GM19468 (cell line): ENCODE results near the gene RBFA.
"Not testable (repeated sequence)": the region's sequence is repeated elsewhere in the genome, so short reads cannot be mapped to it uniquely, and the experiment has no call there.

Experiments
- ATAC-seq: cut with Tn5 transposase; IDR thresholded peaks from one replicate; pipeline ENCODE4 v1.9.1; 2021; ENCODE audit warnings: mild to moderate bottlenecking, moderate library complexity, moderate number of reproducible peaks; ENCODE audit not compliant: unreplicated experiment; ENCODE audit errors: extremely low read depth

RBFA gene

GRCh38 chr18:80034068-80034851, at the start of gene RBFA:
RBFA (plus strand) TSS chr18:80034434; CDS start chr18:80034496, 62 bp downstream.
- peak; percentile 59 for ATAC-seq

DNA sequence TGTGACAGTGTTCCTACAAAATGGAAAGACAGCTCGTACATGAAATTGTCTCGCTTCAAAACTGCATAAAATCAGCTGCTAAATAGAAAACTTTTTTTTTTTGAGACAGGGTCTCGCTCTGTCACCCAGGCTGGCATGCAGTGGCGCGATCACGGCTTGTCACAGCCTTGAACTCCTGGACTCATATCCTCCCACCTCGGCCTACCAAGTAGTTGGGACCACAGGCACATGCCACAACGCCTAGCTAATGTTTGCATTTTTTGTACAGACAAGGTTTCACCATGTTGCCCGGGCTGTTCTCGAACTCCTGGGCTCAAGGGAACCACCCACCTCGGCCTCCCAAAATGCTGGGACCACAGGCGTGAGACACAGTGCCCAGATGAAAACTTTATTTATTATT, 49.1 kb upstream of the RBFA start:
- ATAC-seq = no peak

DNA sequence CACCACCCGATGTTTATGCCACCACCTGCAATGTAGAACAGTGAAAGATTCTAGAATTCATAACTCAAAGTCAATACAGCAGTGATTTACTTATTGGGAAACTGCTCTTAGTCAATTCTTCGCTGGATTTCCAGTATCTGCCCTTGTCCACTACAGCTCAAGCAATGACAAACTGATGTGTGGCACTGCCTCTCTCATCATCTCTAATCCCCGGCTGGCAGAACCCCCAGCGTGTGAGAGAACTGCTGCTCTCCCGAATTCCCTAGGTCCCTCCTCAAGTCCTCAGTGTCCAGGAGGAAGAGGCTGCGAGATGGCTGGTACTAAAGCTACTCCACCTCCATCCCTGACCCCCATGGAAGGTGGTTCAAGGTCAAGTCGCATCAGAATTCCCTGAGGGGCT, 47.5 kb upstream of the RBFA start:
- no peak for ATAC-seq

- no peak for ATAC-seq
These were observed 46.7 kb upstream of the RBFA start for GRCh38 chr18:79987566-79987965.

- peak; percentile 13 for ATAC-seq
These were observed 46.2 kb upstream of the RBFA start for GRCh38 chr18:79988071-79988450.

GRCh38 chr18:79988451-79989194, 45.6 kb upstream of the RBFA start, which contains the start of gene TXNL4A:
TXNL4A (minus strand) TSS chr18:79988563; CDS start chr18:79988392, 171 bp downstream.
- peak; percentile 98 for ATAC-seq

DNA sequence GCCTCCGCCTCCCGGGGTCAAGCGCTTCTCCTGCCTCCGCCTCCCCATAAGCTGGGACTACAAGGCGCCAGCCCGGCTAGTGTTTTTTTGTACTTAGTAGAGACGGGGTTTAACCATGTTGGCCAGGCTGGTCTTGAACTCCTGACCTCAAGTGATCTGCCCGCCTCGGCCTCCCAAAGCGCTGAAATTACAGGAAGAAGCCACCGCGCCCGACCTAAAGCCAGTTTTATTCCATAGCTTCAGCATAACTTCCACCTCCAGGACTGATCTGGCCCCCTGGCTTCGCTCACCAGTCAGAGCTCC, 45.1 kb upstream of the RBFA start:
- no peak for ATAC-seq

GRCh38 chr18:79991494-79991893, 42.7 kb upstream of the RBFA start:
- no peak for ATAC-seq

DNA sequence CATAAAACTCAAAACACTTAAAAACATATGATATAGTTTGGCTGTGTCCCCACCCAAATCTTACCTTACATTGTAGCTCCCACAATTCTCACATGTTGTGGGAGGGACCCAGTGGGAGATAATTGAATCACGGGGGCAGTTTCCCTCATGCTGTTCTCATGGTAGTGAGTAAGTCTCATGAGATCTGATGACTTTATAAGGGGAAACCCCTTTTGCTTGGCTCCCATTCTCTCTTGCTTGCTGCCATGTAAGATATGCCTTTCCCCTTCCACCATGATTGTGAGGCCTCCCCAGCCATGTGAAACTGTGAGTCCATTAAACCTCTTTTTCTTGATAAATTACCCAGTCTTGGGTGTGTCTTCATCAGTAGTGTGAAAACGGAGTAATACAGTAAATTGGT, 34.5 kb upstream of the RBFA start:
- not testable (repeated sequence) for ATAC-seq

- ATAC-seq = no peak
These were observed 33.4 kb upstream of the RBFA start for GRCh38 chr18:80000877-80001276.

- ATAC-seq = no peak
These were observed 31.8 kb upstream of the RBFA start for GRCh38 chr18:80002468-80002867.

DNA sequence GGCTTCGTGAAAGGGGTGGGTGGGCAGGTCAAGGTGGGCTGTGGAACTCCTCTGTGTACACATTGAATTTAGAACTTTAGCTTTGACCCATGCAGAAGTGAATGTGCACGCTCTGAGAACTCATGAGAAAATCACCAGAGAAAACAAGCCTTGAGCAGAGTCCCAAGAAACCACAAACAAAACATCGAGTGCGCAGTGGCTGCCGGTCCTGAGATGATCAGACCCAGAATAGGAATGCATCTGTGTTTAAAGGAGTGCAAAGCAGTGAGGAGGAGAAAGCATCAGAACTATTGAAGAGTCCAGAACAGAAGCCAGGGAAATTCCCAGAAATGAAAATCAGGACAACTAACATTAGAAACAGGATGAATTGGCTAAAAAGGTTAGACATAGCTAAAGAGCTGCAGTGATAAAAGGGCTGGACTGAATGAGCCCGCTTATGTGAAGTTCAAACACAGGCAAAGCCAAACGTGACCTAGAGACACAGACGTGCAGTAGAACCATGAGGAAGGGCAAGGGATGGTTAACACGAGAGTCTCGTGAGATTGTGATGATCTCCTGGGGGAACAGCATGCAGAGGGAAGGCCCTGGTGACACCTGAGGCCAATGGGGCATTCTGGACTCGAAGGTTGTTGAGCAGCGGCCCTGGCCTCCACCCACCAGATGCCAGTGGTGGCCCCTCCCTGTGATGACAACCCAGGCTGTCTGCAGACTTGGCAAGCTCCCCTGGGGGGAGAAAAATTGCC, 29.5 kb upstream of the RBFA start:
- no peak for ATAC-seq

DNA sequence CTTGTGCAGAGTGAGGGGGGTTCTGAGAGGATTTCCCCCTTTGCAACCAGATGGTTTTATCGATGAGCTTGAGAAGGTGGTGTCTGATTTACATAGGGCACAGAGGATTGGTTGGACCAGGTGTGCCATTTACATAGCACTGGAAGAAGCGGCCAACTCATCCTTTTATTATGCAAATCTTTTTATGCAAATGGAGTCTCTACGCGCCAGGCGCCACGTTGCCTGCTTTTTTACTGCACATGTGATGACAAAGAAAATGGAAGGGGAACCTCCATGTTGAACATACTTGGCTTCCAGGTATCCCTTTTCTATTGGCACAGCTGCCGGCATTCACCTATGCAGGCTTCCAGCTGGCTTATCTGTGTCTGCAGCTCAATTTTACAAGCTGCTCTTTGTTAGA, 27.5 kb upstream of the RBFA start:
- no peak for ATAC-seq

GRCh38 chr18:80009661-80010550, 24.3 kb upstream of the RBFA start:
- ATAC-seq = no peak

GRCh38 chr18:80010551-80010906, 23.7 kb upstream of the RBFA start:
- ATAC-seq = no peak

- ATAC-seq = not testable (repeated sequence)
These were observed 22.6 kb upstream of the RBFA start for GRCh38 chr18:80011496-80012137.

GRCh38 chr18:80012714-80013113, 21.5 kb upstream of the RBFA start:
- ATAC-seq = no peak

GRCh38 chr18:80022613-80023012, 11.6 kb upstream of the RBFA start:
- no peak for ATAC-seq

DNA sequence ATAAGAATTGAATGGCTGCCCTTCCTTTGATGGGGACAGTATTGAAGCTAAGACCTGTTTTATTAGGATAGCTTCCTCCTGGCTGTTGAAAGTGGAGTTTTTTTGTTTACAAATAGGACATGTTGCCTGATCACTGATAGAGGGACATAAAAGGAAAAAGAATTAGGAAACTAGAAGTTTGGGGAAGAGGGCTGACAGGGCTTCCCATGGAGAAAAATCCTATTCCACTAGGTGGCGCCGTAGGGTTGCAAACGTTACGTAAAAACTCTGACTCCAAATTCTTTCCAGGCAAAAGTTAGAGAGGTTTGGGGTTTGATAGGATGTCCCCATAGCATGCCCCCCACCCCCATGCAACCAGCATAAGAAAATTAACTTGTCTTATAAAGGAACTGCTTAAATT, 11.1 kb upstream of the RBFA start:
- no peak for ATAC-seq

- ATAC-seq = no peak
These were observed 7.9 kb upstream of the RBFA start for GRCh38 chr18:80026363-80026762.
